NCI-H2171 (cell line): Measurements from ENCODE around the gene CCDC201.

Experiments used
- DNase-seq: peaks from one replicate; lab custom pipeline; 2025; lab: John Stamatoyannopoulos, UW

CCDC201 gene

GRCh38 chr7:45893374-45893995, 20.6 kb upstream of the CCDC201 start:
- no peak for DNase-seq

- no peak for DNase-seq
These were observed 19.6 kb upstream of the CCDC201 start for GRCh38 chr7:45892407-45893035.

- no peak for DNase-seq
These were observed 18.9 kb upstream of the CCDC201 start for GRCh38 chr7:45891462-45892402.

GRCh38 chr7:45890902-45891461, 18.1 kb upstream of the CCDC201 start:
- DNase-seq = peak; percentile 8

- no peak for DNase-seq
These were observed 17.4 kb upstream of the CCDC201 start for GRCh38 chr7:45890125-45890901.

- no peak for DNase-seq
These were observed 16.6 kb upstream of the CCDC201 start for GRCh38 chr7:45889367-45890067.

GRCh38 chr7:45888993-45889366, 16.1 kb upstream of the CCDC201 start:
- no peak for DNase-seq

GRCh38 chr7:45888185-45888992, 15.5 kb upstream of the CCDC201 start, which contains the start of gene IGFBP1:
IGFBP1 (plus strand) TSS chr7:45888488; CDS start chr7:45888653, 165 bp downstream.
- DNase-seq = peak; percentile 6

- DNase-seq = no peak
These were observed 14.2 kb upstream of the CCDC201 start for GRCh38 chr7:45886931-45887667.

GRCh38 chr7:45885264-45885882, 12.5 kb upstream of the CCDC201 start:
- no peak for DNase-seq

- no peak for DNase-seq
These were observed 11.3 kb upstream of the CCDC201 start for GRCh38 chr7:45884136-45884535.

GRCh38 chr7:45882465-45882810, 9.6 kb upstream of the CCDC201 start:
- DNase-seq = no peak

GRCh38 chr7:45881759-45882464, 9.0 kb upstream of the CCDC201 start:
- no peak for DNase-seq

GRCh38 chr7:45881280-45881758, 8.4 kb upstream of the CCDC201 start:
- DNase-seq = no peak

- no peak for DNase-seq
These were observed 7.6 kb upstream of the CCDC201 start for GRCh38 chr7:45880433-45880860.

- DNase-seq = no peak
These were observed 5.7 kb upstream of the CCDC201 start for GRCh38 chr7:45878457-45879144.

GRCh38 chr7:45876519-45876918, 3.6 kb upstream of the CCDC201 start:
- no peak for DNase-seq
